Measurements from ENCODE around the gene FAM53B.

Gene FAM53B

GRCh38 chr10:124577651-124578050 is 166.5 kb downstream of the FAM53B start:
- TF ChIP-seq CTCF (IDR thresholded peaks at IDR 0.05; ENCODE audit: low read depth, low read length) = no peak
- H3K4me3 ChIP-seq (ENCODE audit: low read depth, low read length) = no peak overlapping the region
- in situ Hi-C loops (cut with HindIII; ENCODE audit: low sequenced_read_pairs) = no loop called here
- no peak for DNase-seq (ENCODE audit: low read depth, low spot score)

- in situ Hi-C loops (cut with HindIII; ENCODE audit: low sequenced_read_pairs) = no loop called here
- DNase-seq (ENCODE audit: low read depth, low spot score) = no peak
- no peak for TF ChIP-seq CTCF (IDR thresholded peaks at IDR 0.05; ENCODE audit: low read depth, low read length)
- H3K4me3 ChIP-seq (ENCODE audit: low read depth, low read length) = no peak overlapping the region
Observed at GRCh38 chr10:124576526-124577420, 167.4 kb downstream of the FAM53B start.

- no peak overlapping the region for H3K4me3 ChIP-seq (ENCODE audit: low read depth, low read length)
- no peak for DNase-seq (ENCODE audit: low read depth, low spot score)
- no peak for TF ChIP-seq CTCF (IDR thresholded peaks at IDR 0.05; ENCODE audit: low read depth, low read length)
- in situ Hi-C loops (cut with HindIII; ENCODE audit: low sequenced_read_pairs) = no loop called here
Observed at GRCh38 chr10:124575107-124576035, 168.8 kb downstream of the FAM53B start.

GRCh38 chr10:124574456-124575070 is 169.6 kb downstream of the FAM53B start:
- in situ Hi-C loops (cut with HindIII; ENCODE audit: low sequenced_read_pairs) = no loop called here
- H3K4me3 ChIP-seq (ENCODE audit: low read depth, low read length) = no peak overlapping the region
- TF ChIP-seq CTCF (IDR thresholded peaks at IDR 0.05; ENCODE audit: low read depth, low read length) = no peak
- DNase-seq (ENCODE audit: low read depth, low spot score) = no peak

GRCh38 chr10:124573726-124574455 is 170.3 kb downstream of the FAM53B start:
- no peak for TF ChIP-seq CTCF (IDR thresholded peaks at IDR 0.05; ENCODE audit: low read depth, low read length)

GRCh38 chr10:124572751-124573150 is 171.4 kb downstream of the FAM53B start:
- no peak for TF ChIP-seq CTCF (IDR thresholded peaks at IDR 0.05; ENCODE audit: low read depth, low read length)
- no peak overlapping the region for H3K4me3 ChIP-seq (ENCODE audit: low read depth, low read length)
- no peak for DNase-seq (ENCODE audit: low read depth, low spot score)
- in situ Hi-C loops (cut with HindIII; ENCODE audit: low sequenced_read_pairs) = no loop called here

More at GRCh38 chr10:124573726-124574455, 170.3 kb downstream of the FAM53B start:
- H3K4me3 ChIP-seq (ENCODE audit: low read depth, low read length) = no peak overlapping the region
- in situ Hi-C loops (cut with HindIII; ENCODE audit: low sequenced_read_pairs) = no loop called here
- DNase-seq (ENCODE audit: low read depth, low spot score) = no peak

Measured in astrocyte of the spinal cord (primary cell).